ENCODE measurements around the gene WDHD1. TPM values are rescaled to one million over a fixed set of nuclear protein-coding genes. Genes with fewer than 3 reads are reported as not detected.

WDHD1 gene
- total RNA-seq, 1 experiment from 2014 or later = 27.5 TPM

GRCh38 chr14:54985156-54985555 lies 41.7 kb downstream of the WDHD1 start:
- intact Hi-C loops (cut with micrococcal nuclease; ENCODE audit: unreplicated experiment) = no loop called here
- H3K27ac Mint-ChIP-seq (ENCODE audit: unreplicated experiment) = no peak overlapping the region
- TF ChIP-seq CTCF (IDR thresholded peaks at IDR 0.05; ENCODE audit: insufficient read depth in 1 of 2, low read depth in 1 of 2, low read length in 1 of 2, severe bottlenecking in 1 of 2, unreplicated experiment in 1 of 2) = no peak
- Histone ChIP-seq H3K27me3 (replicated peaks; ENCODE audit: control insufficient read depth, insufficient read depth, low read length) (no peaks in the 10 kb centered on the region), H3K4me1 (no peaks in the 10 kb centered on the region), H3K9me3 (no peaks in the 10 kb centered on the region), H3K4me3 (ENCODE audit: low read depth, low read length) (no peak overlapping the region), H3K36me3 (ENCODE audit: control insufficient read depth, insufficient read depth, low read length) (no peaks in the 10 kb centered on the region)
- CTCF ChIA-PET = no interaction called here
- H3K4me3 Mint-ChIP-seq (ENCODE audit: unreplicated experiment) = no peak overlapping the region
- H3K36me3 Mint-ChIP-seq (ENCODE audit: insufficient read depth, unreplicated experiment) = peaks cover 63% of the 10 kb centered on the region
- no peaks in the 10 kb centered on the region for H3K4me1 Mint-ChIP-seq (ENCODE audit: low read depth, unreplicated experiment)
- BruUV-seq (replicated peaks) = no TSS peak
- no peak for DNase-seq
- H3K9me3 Mint-ChIP-seq (ENCODE audit: unreplicated experiment) = no peaks in the 10 kb centered on the region
- H3K27me3 Mint-ChIP-seq (ENCODE audit: insufficient read depth, unreplicated experiment) = no peaks in the 10 kb centered on the region
- POLR2A ChIA-PET = no interaction called here

- H3K27me3 Mint-ChIP-seq (ENCODE audit: insufficient read depth, unreplicated experiment) = no peaks in the 10 kb centered on the region
- H3K4me1 Mint-ChIP-seq (ENCODE audit: low read depth, unreplicated experiment) = no peaks in the 10 kb centered on the region
- CTCF ChIA-PET = no interaction called here
- no peak overlapping the region for H3K27ac Mint-ChIP-seq (ENCODE audit: unreplicated experiment)
- peaks cover 59% of the 10 kb centered on the region for H3K36me3 Mint-ChIP-seq (ENCODE audit: insufficient read depth, unreplicated experiment)
- intact Hi-C loops (cut with micrococcal nuclease; ENCODE audit: unreplicated experiment) = no loop called here
- BruUV-seq (replicated peaks) = no TSS peak
- H3K27me3 ChIP-seq (replicated peaks; ENCODE audit: control insufficient read depth, insufficient read depth, low read length) = no peaks in the 10 kb centered on the region
- H3K9me3 ChIP-seq = no peaks in the 10 kb centered on the region
- peak in 1 of 2 experiments; percentile 42 for TF ChIP-seq CTCF (IDR thresholded peaks at IDR 0.05; ENCODE audit: insufficient read depth in 1 of 2, low read depth in 1 of 2, low read length in 1 of 2, severe bottlenecking in 1 of 2, unreplicated experiment in 1 of 2)
- H3K36me3 ChIP-seq (ENCODE audit: control insufficient read depth, insufficient read depth, low read length) = no peaks in the 10 kb centered on the region
- H3K4me3 Mint-ChIP-seq (ENCODE audit: unreplicated experiment) = no peak overlapping the region
- H3K4me1 ChIP-seq = no peaks in the 10 kb centered on the region
- H3K4me3 ChIP-seq (ENCODE audit: low read depth, low read length) = no peak overlapping the region
- POLR2A ChIA-PET = no interaction called here
- no peak for DNase-seq
- no peaks in the 10 kb centered on the region for H3K9me3 Mint-ChIP-seq (ENCODE audit: unreplicated experiment)
Observed at GRCh38 chr14:54981698-54982097, 45.2 kb downstream of the WDHD1 start.

GRCh38 chr14:54979039-54979438 lies 47.9 kb downstream of the WDHD1 start:
- peaks cover 45% of the 10 kb centered on the region for H3K36me3 Mint-ChIP-seq (ENCODE audit: insufficient read depth, unreplicated experiment)
- H3K27ac Mint-ChIP-seq (ENCODE audit: unreplicated experiment) = no peak overlapping the region
- BruUV-seq (replicated peaks) = no TSS peak
- Histone ChIP-seq H3K36me3 (ENCODE audit: control insufficient read depth, insufficient read depth, low read length) (peaks cover 2% of the 10 kb centered on the region; the same call in 1 of the 2 replicates), H3K27me3 (replicated peaks; ENCODE audit: control insufficient read depth, insufficient read depth, low read length) (no peaks in the 10 kb centered on the region), H3K4me1 (no peaks in the 10 kb centered on the region), H3K9me3 (no peaks in the 10 kb centered on the region), H3K4me3 (ENCODE audit: low read depth, low read length) (no peak overlapping the region)
- intact Hi-C loops (cut with micrococcal nuclease; ENCODE audit: unreplicated experiment) = no loop called here
- H3K4me3 Mint-ChIP-seq (ENCODE audit: unreplicated experiment) = no peak overlapping the region
- ChIA-PET CTCF (no interaction called here), POLR2A (no interaction called here)
- H3K27me3 Mint-ChIP-seq (ENCODE audit: insufficient read depth, unreplicated experiment) = no peaks in the 10 kb centered on the region
- no peaks in the 10 kb centered on the region for H3K4me1 Mint-ChIP-seq (ENCODE audit: low read depth, unreplicated experiment)
- H3K9me3 Mint-ChIP-seq (ENCODE audit: unreplicated experiment) = no peaks in the 10 kb centered on the region
- DNase-seq = no peak
- no peak for TF ChIP-seq CTCF (IDR thresholded peaks at IDR 0.05; ENCODE audit: insufficient read depth in 1 of 2, low read depth in 1 of 2, low read length in 1 of 2, severe bottlenecking in 1 of 2, unreplicated experiment in 1 of 2)
